ENCODE results near the gene WDR27. TPM values are rescaled to one million over a fixed set of nuclear protein-coding genes. Genes with fewer than 3 reads are reported as not detected.

The WDR27 gene
- polyA plus RNA-seq, 4 donors, result 9.7 to 62.2 (median 14.7) TPM

- peak overlapping the region in 1 of 3 donors; percentile 6 for H3K4me3 ChIP-seq (ENCODE audit: low read depth in 1 of 3, low read length in 3 of 3)
- WGBS, 3 donors, result 89 to 91% (median 91%) methylated on average over 35 to 38 of the region's 38 CpGs
- FAIRE-seq, result no peak
These were observed 124.6 kb downstream of the WDR27 start for GRCh38 chr6:169577236-169577635.

DNA sequence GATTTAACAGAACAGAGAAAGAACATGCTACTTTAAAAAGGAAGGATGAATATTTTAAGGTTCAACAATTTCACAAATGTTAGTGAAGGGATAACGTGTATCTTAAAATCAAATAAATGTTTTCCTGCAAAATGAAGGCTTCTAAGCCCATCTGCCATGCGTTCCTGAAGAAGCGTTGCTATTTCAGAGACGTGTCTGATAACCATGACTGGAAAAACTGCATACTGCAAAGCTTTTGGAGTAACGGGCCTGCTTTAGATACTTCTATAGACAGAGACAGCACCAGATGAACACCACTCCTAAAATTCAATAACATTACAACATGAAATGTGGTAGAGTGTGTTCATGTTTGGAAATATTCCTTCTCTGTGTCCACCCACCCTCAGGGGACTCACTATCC lies 126.0 kb downstream of the WDR27 start:
- no peaks in the 10 kb centered on the region for H3K27me3 ChIP-seq (ENCODE audit: control insufficient read depth in 3 of 3, insufficient read depth in 3 of 3, low read length in 3 of 3)
- H3K4me1 ChIP-seq (ENCODE audit: control insufficient read depth in 3 of 3, insufficient read depth in 2 of 3, low read depth in 1 of 3, low read length in 2 of 3), result no peaks in the 10 kb centered on the region
- DNase-seq (no peak), FAIRE-seq (no peak)
- H3K4me3 ChIP-seq (ENCODE audit: low read depth in 1 of 3, low read length in 3 of 3), result no peak overlapping the region
- 91 to 97% (median 97%) methylated on average over 5 of the region's 5 CpGs for WGBS, 3 donors
- no peaks in the 10 kb centered on the region for H3K36me3 ChIP-seq (ENCODE audit: control insufficient read depth in 3 of 3, insufficient read depth in 2 of 3, low read depth in 1 of 3, low read length in 3 of 3)
- no peaks in the 10 kb centered on the region for H3K9me3 ChIP-seq (ENCODE audit: control insufficient read depth in 2 of 2, insufficient read depth in 1 of 2, low read depth in 1 of 2, low read length in 1 of 2)
- no peak overlapping the region for H3K27ac ChIP-seq (ENCODE audit: low read depth in 1 of 3, low read length in 2 of 3)

More at GRCh38 chr6:169577236-169577635, 124.6 kb downstream of the WDR27 start:
- Histone ChIP-seq H3K27me3 (ENCODE audit: control insufficient read depth in 3 of 3, insufficient read depth in 3 of 3, low read length in 3 of 3) (no peaks in the 10 kb centered on the region), H3K9me3 (ENCODE audit: control insufficient read depth in 2 of 2, insufficient read depth in 1 of 2, low read depth in 1 of 2, low read length in 1 of 2) (no peaks in the 10 kb centered on the region), H3K36me3 (ENCODE audit: control insufficient read depth in 3 of 3, insufficient read depth in 2 of 3, low read depth in 1 of 3, low read length in 3 of 3) (peaks cover 0 to 4% (median 0%) of the 10 kb centered on the region in 3 donors), H3K27ac (ENCODE audit: low read depth in 1 of 3, low read length in 2 of 3) (no peak overlapping the region), H3K4me1 (ENCODE audit: control insufficient read depth in 3 of 3, insufficient read depth in 2 of 3, low read depth in 1 of 3, low read length in 2 of 3) (no peaks in the 10 kb centered on the region)
- DNase-seq, result no peak

DNA sequence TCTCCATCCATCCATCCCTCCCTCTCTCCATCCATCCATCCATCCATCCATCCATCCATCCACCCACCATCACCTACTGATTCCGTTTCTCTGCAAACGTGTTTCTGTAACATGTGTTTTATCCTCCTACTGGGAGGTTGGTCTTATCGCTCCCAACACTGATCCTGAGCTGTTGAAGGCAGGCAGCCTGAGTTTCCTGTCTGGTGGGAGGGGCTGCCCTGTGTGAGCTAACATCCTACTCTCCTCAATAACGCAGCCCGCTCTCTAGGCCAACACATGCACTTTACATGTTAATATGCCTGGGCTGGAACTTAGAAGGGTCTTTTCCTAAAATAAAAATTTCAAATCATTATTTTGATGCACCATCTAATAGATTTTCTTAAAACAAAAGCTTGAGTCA lies 126.5 kb downstream of the WDR27 start:
- 73 to 90% (median 88%) methylated on average over 5 of the region's 5 CpGs for WGBS, 3 donors
- no peak for FAIRE-seq

GRCh38 chr6:169574420-169574819 lies 127.4 kb downstream of the WDR27 start:
- FAIRE-seq, result no peak
- Histone ChIP-seq H3K4me3 (ENCODE audit: low read depth in 1 of 3, low read length in 3 of 3) (no peak overlapping the region), H3K9me3 (ENCODE audit: control insufficient read depth in 2 of 2, insufficient read depth in 1 of 2, low read depth in 1 of 2, low read length in 1 of 2) (no peaks in the 10 kb centered on the region), H3K27ac (ENCODE audit: low read depth in 1 of 3, low read length in 2 of 3) (no peak overlapping the region), H3K4me1 (ENCODE audit: control insufficient read depth in 3 of 3, insufficient read depth in 2 of 3, low read depth in 1 of 3, low read length in 2 of 3) (no peaks in the 10 kb centered on the region), H3K27me3 (ENCODE audit: control insufficient read depth in 3 of 3, insufficient read depth in 3 of 3, low read length in 3 of 3) (no peaks in the 10 kb centered on the region), H3K36me3 (ENCODE audit: control insufficient read depth in 3 of 3, insufficient read depth in 2 of 3, low read depth in 1 of 3, low read length in 3 of 3) (no peaks in the 10 kb centered on the region)
- DNase-seq, result no peak
- 84 to 95% (median 84%) methylated on average over 13 of the region's 13 CpGs for WGBS, 3 donors

More for the DNA sequence above, 126.5 kb downstream of the WDR27 start:
- H3K4me1 ChIP-seq (ENCODE audit: control insufficient read depth in 3 of 3, insufficient read depth in 2 of 3, low read depth in 1 of 3, low read length in 2 of 3), result no peaks in the 10 kb centered on the region
- H3K4me3 ChIP-seq (ENCODE audit: low read depth in 1 of 3, low read length in 3 of 3), result no peak overlapping the region
- no peaks in the 10 kb centered on the region for H3K27me3 ChIP-seq (ENCODE audit: control insufficient read depth in 3 of 3, insufficient read depth in 3 of 3, low read length in 3 of 3)
- DNase-seq, result no peak
- no peaks in the 10 kb centered on the region for H3K36me3 ChIP-seq (ENCODE audit: control insufficient read depth in 3 of 3, insufficient read depth in 2 of 3, low read depth in 1 of 3, low read length in 3 of 3)
- H3K9me3 ChIP-seq (ENCODE audit: control insufficient read depth in 2 of 2, insufficient read depth in 1 of 2, low read depth in 1 of 2, low read length in 1 of 2), result no peaks in the 10 kb centered on the region
- no peak overlapping the region for H3K27ac ChIP-seq (ENCODE audit: low read depth in 1 of 3, low read length in 2 of 3)

DNA sequence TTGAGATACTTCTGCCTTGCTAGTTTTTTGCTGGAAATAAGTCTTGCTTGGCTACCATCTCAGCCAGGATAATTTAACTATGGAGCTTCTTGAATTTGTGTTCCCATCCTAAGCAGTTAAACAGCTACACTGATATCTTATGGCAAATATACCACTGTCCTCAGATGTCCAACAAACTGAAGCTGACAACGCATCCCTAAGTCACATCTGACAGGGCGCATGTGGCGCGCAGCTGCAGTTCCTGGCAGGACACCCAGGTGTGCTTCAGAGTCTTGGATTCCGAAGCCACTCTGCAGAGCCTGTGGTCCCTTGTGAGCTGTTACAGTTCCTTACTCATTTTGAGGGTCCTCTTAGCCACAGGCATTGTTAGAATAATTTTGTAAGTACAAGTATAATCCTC lies 127.9 kb downstream of the WDR27 start:
- 95 to 96% (median 96%) methylated on average over 5 of the region's 5 CpGs for WGBS, 3 donors
- H3K9me3 ChIP-seq (ENCODE audit: control insufficient read depth in 2 of 2, insufficient read depth in 1 of 2, low read depth in 1 of 2, low read length in 1 of 2), result no peaks in the 10 kb centered on the region
- H3K4me3 ChIP-seq (ENCODE audit: low read depth in 1 of 3, low read length in 3 of 3), result no peak overlapping the region
- no peak for DNase-seq
- H3K4me1 ChIP-seq (ENCODE audit: control insufficient read depth in 3 of 3, insufficient read depth in 2 of 3, low read depth in 1 of 3, low read length in 2 of 3), result no peaks in the 10 kb centered on the region
- H3K27me3 ChIP-seq (ENCODE audit: control insufficient read depth in 3 of 3, insufficient read depth in 3 of 3, low read length in 3 of 3), result no peaks in the 10 kb centered on the region
- H3K27ac ChIP-seq (ENCODE audit: low read depth in 1 of 3, low read length in 2 of 3), result no peak overlapping the region
- no peaks in the 10 kb centered on the region for H3K36me3 ChIP-seq (ENCODE audit: control insufficient read depth in 3 of 3, insufficient read depth in 2 of 3, low read depth in 1 of 3, low read length in 3 of 3)
- FAIRE-seq, result no peak

DNA sequence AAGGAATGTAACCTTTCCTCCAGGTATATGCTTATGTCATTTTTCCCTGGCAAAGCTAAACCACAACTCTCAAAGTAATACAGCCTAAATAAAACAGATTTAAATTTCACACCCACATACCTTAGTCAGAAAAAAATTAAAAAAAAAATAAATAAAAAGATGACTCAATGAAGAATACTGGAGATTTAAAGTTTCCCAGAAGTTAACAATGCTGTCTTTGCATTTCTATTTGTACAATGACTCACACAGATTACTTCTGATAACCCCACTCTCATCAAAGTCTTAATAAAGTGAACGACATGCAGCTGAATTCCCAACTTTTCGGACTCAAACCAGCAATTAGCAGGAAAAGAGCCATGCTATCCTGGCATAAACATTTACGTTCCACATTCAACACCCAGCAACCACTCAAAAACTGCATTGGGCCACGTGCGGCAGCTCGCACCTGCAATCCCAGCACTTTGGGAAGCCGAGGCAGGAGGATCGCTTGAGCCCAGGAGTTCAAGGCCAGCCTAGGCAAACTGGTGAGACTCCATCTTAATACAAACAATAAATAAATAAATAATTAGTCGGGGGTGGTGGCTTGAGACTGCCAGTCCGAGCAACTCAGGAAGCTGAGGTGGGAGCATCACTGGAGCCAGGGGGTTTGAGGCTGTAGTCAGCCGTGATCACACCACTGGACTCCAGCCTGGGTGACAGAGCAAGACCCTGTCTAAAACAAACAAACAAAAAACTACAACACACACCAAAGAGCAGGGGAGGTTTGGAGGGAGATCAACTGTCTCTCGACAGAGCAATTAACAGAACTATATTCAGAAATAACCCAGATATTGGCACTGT lies 130.5 kb downstream of the WDR27 start:
- Histone ChIP-seq H3K4me3 (ENCODE audit: low read depth in 1 of 3, low read length in 3 of 3) (no peak overlapping the region), H3K36me3 (ENCODE audit: control insufficient read depth in 3 of 3, insufficient read depth in 2 of 3, low read depth in 1 of 3, low read length in 3 of 3) (peaks cover 0 to 7% (median 0%) of the 10 kb centered on the region in 3 donors), H3K4me1 (ENCODE audit: control insufficient read depth in 3 of 3, insufficient read depth in 2 of 3, low read depth in 1 of 3, low read length in 2 of 3) (no peaks in the 10 kb centered on the region), H3K27me3 (ENCODE audit: control insufficient read depth in 3 of 3, insufficient read depth in 3 of 3, low read length in 3 of 3) (no peaks in the 10 kb centered on the region), H3K9me3 (ENCODE audit: control insufficient read depth in 2 of 2, insufficient read depth in 1 of 2, low read depth in 1 of 2, low read length in 1 of 2) (no peaks in the 10 kb centered on the region), H3K27ac (ENCODE audit: low read depth in 1 of 3, low read length in 2 of 3) (no peak overlapping the region)
- FAIRE-seq (no peak), DNase-seq (no peak)
- WGBS, 3 donors, result 73 to 87% (median 80%) methylated on average over 12 of the region's 12 CpGs

GRCh38 chr6:169568314-169569087 lies 133.3 kb downstream of the WDR27 start:
- Histone ChIP-seq H3K27ac (ENCODE audit: low read depth in 1 of 3, low read length in 2 of 3) (no peak overlapping the region), H3K27me3 (ENCODE audit: control insufficient read depth in 3 of 3, insufficient read depth in 3 of 3, low read length in 3 of 3) (no peaks in the 10 kb centered on the region), H3K9me3 (ENCODE audit: control insufficient read depth in 2 of 2, insufficient read depth in 1 of 2, low read depth in 1 of 2, low read length in 1 of 2) (no peaks in the 10 kb centered on the region), H3K4me1 (ENCODE audit: control insufficient read depth in 3 of 3, insufficient read depth in 2 of 3, low read depth in 1 of 3, low read length in 2 of 3) (no peaks in the 10 kb centered on the region), H3K4me3 (ENCODE audit: low read depth in 1 of 3, low read length in 3 of 3) (no peak overlapping the region), H3K36me3 (ENCODE audit: control insufficient read depth in 3 of 3, insufficient read depth in 2 of 3, low read depth in 1 of 3, low read length in 3 of 3) (peaks cover 0 to 9% (median 0%) of the 10 kb centered on the region in 3 donors)
- FAIRE-seq (no peak), DNase-seq (peak in 1 of 2 donors; percentile 7)
- 72 to 84% (median 80%) methylated on average over 8 of the region's 8 CpGs for WGBS, 3 donors

DNA sequence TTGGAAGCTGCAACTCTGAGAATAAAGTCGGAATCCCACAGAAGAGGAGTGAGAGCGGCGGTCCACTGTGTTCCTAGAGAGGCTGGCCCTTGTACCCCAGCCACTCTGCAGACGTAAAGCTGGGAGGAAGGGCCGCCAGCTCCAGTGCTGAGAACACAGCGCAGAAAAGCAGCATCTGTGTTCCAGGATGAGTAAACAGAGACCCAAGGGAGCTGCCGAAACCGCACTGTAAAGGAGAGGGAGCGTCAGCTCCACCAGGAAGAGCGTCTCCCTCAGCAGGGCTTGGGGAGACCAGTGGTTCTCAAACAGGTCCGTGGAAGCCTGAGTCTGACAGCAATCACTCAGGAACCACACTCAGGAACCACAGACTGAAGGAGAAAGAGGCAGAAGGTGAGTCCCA lies 134.0 kb downstream of the WDR27 start:
- Histone ChIP-seq H3K9me3 (ENCODE audit: control insufficient read depth in 2 of 2, insufficient read depth in 1 of 2, low read depth in 1 of 2, low read length in 1 of 2) (peaks cover 0 to 2% of the 10 kb centered on the region in 2 donors), H3K27me3 (ENCODE audit: control insufficient read depth in 3 of 3, insufficient read depth in 3 of 3, low read length in 3 of 3) (no peaks in the 10 kb centered on the region), H3K4me3 (ENCODE audit: low read depth in 1 of 3, low read length in 3 of 3) (no peak overlapping the region), H3K36me3 (ENCODE audit: control insufficient read depth in 3 of 3, insufficient read depth in 2 of 3, low read depth in 1 of 3, low read length in 3 of 3) (peaks cover 0 to 9% (median 0%) of the 10 kb centered on the region in 3 donors), H3K27ac (ENCODE audit: low read depth in 1 of 3, low read length in 2 of 3) (no peak overlapping the region), H3K4me1 (ENCODE audit: control insufficient read depth in 3 of 3, insufficient read depth in 2 of 3, low read depth in 1 of 3, low read length in 2 of 3) (no peaks in the 10 kb centered on the region)
- DNase-seq (no peak), FAIRE-seq (no peak)
- WGBS, 3 donors, result 88 to 92% (median 89%) methylated on average over 11 of the region's 11 CpGs
